Memory B cell (primary cell): ENCODE measurements around the gene SPTBN4.
"Not testable (repeated sequence)": the region's sequence is repeated elsewhere in the genome, so short reads cannot be mapped to it uniquely, and the experiment has no call there.

Experiments
- ATAC-seq: fragments of 150-1000 bp; cut with Tn5 transposase; 2 replicates; pipeline ENCODE4 v1.10.0; 2021; ENCODE audit warnings: low read depth, mild to moderate bottlenecking, moderate library complexity
- DNase-seq, 2 donors: peaks; one replicate each; pipeline ENCODE4 v3.0.0; 2022; ENCODE audit warnings: low spot score in 2 of 2
- H3K27ac Mint-ChIP-seq: one replicate; pipeline ENCODE4 v1.8.0; 2022; ENCODE audit warnings: mild to moderate bottlenecking, moderate library complexity, mixed read lengths
- H3K27me3 Mint-ChIP-seq: one replicate; pipeline ENCODE4 v1.8.0; 2022; ENCODE audit warnings: mixed read lengths
- H3K36me3 Mint-ChIP-seq: one replicate; pipeline ENCODE4 v1.8.0; 2022; ENCODE audit warnings: mild to moderate bottlenecking, mixed read lengths
- H3K4me1 Mint-ChIP-seq: one replicate; pipeline ENCODE4 v1.8.0; 2022; ENCODE audit warnings: mixed read lengths
- H3K4me3 Mint-ChIP-seq: one replicate; pipeline ENCODE4 v1.8.0; 2022; ENCODE audit warnings: mild to moderate bottlenecking, moderate library complexity, mixed read lengths
- H3K9me3 Mint-ChIP-seq: one replicate; pipeline ENCODE4 v1.8.0; 2022; ENCODE audit warnings: mixed read lengths

Gene SPTBN4

DNA sequence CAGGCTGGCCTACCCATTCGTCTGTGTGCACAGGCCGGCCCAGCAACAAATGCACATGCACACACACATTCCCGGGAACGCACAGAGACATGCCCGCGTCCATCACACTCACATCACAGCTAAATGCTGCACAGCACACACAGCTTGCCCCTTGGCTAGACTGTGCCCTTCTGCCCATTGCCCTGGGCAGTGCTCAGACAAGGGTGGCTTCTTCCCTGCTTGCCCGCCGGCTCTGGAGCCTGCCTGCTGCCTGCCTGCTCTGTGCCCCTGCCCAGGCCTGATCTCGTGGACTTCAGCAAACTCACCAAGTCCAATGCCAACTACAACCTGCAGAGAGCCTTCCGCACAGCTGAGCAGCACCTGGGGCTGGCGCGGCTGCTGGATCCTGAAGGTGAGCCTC is 30.4 kb downstream of the SPTBN4 start:
- Mint-ChIP-seq H3K36me3 (peaks cover 2% of the 10 kb centered on the region), H3K9me3 (no peaks in the 10 kb centered on the region), H3K27ac (no peak overlapping the region), H3K4me1 (no peaks in the 10 kb centered on the region), H3K27me3 (peaks cover 24% of the 10 kb centered on the region), H3K4me3 (no peak overlapping the region)
- DNase-seq (no peak), ATAC-seq (no peak)

DNA sequence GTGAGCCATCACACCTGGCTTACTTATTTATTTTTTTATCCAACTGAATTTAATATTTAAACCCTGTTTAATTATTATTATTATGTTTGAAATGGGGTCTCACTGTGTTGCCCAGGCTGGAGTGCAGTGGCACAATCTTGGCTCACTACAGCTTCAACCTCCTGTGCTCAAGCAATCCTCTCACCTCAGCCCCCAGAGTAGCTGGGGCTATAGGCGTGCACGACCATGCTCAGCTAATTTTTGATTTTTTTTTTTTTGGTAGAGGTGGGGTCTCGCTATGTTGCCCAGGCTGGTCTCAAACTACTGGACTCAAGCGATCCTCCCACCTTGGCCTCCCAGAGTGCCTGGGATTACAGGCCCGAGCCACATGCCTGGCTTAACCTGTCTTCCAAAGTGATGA is 32.5 kb downstream of the SPTBN4 start:
- no peak overlapping the region for H3K4me3 Mint-ChIP-seq
- peaks cover 4% of the 10 kb centered on the region for H3K36me3 Mint-ChIP-seq
- no peak for DNase-seq
- H3K9me3 Mint-ChIP-seq = peaks cover 1% of the 10 kb centered on the region
- H3K27ac Mint-ChIP-seq = no peak overlapping the region
- H3K4me1 Mint-ChIP-seq = no peaks in the 10 kb centered on the region
- no peak for ATAC-seq
- peaks cover 33% of the 10 kb centered on the region for H3K27me3 Mint-ChIP-seq

DNA sequence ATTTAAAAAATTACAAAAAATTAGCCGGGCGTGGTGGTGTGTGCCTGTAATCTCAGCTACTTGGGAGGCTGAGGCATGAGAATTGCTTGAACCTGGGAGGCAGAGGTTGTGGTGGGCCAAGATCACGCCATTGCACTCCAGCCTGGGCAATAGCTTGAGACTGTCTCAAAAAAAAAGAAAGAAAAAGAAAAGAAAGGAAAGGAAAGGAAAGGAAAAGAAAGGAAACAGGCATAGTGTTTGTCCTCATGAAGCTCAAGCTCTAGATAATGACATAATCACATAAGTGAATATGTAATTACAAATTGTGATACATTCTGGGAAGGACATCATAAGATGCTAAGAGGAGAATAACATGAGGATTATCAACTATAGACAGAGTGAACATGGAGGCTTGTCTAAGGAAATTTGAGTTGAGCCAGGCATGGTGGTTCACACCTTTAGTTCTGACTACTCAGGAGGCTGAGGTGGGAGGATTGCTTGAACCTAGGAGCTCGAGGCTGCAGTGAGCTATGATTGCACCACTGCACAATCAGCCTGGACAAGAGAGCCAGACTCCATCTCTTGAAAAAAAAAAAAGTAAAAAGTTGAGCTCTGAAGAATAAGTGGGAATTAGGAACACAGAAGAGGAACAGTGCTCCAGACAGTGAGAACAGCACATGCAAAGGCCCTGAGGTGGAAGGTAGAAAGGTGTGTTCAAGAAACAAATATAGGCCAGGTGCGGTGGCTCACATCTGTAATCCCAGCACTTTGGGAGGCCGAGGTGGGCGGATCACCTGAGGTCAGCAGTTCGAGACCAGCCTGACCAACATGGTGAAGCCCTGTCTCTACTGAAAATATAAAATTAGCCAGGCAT is 34.1 kb downstream of the SPTBN4 start:
- not testable (repeated sequence) for H3K9me3 Mint-ChIP-seq, ATAC-seq, H3K36me3 Mint-ChIP-seq, H3K27ac Mint-ChIP-seq, DNase-seq, H3K4me1 Mint-ChIP-seq, H3K4me3 Mint-ChIP-seq
- H3K27me3 Mint-ChIP-seq = peaks cover 29% of the 10 kb centered on the region

DNA sequence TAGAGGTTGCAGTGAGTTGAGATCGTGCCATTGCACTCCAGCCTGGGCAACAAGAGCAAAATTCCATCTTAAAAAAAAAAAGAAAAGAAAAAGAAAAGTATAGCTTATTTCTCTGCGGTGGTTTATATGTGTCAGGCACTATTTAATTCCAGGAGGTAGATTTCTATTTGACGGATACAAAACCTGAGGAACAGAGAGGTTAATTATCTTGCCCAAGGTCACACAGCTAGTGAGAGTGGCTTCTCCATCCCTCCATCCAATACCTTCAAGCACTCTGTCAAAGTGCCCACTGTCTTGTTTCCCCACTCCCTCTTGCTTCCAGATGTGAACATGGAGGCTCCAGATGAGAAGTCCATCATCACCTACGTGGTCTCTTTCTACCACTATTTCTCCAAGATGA is 34.8 kb downstream of the SPTBN4 start:
- Mint-ChIP-seq H3K36me3 (peaks cover 4% of the 10 kb centered on the region), H3K27me3 (peaks cover 29% of the 10 kb centered on the region), H3K4me1 (peaks cover 6% of the 10 kb centered on the region), H3K27ac (no peak overlapping the region), H3K9me3 (peaks cover 1% of the 10 kb centered on the region), H3K4me3 (no peak overlapping the region)
- DNase-seq = no peak
- ATAC-seq = no peak

DNA sequence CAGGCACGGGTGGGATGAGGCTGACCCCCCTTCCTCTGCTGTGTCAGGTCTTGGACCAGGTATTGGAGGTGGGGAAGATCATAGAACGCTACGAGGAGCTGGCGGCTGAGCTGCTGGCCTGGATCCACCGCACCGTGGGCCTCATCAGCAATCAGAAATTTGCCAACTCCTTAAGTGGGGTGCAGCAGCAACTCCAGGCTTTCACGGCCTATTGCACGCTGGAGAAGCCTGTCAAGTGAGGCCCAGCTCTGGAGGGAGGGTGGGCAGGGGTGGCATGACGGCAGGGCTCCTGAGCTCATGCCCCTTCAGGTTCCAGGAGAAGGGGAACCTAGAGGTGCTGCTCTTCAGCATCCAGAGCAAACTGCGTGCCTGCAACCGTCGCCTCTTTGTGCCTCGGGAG is 35.3 kb downstream of the SPTBN4 start:
- Mint-ChIP-seq H3K4me1 (peaks cover 6% of the 10 kb centered on the region), H3K36me3 (peaks cover 4% of the 10 kb centered on the region), H3K27me3 (peaks cover 29% of the 10 kb centered on the region), H3K9me3 (peaks cover 1% of the 10 kb centered on the region), H3K27ac (no peak overlapping the region), H3K4me3 (no peak overlapping the region)
- ATAC-seq (no peak), DNase-seq (no peak)

DNA sequence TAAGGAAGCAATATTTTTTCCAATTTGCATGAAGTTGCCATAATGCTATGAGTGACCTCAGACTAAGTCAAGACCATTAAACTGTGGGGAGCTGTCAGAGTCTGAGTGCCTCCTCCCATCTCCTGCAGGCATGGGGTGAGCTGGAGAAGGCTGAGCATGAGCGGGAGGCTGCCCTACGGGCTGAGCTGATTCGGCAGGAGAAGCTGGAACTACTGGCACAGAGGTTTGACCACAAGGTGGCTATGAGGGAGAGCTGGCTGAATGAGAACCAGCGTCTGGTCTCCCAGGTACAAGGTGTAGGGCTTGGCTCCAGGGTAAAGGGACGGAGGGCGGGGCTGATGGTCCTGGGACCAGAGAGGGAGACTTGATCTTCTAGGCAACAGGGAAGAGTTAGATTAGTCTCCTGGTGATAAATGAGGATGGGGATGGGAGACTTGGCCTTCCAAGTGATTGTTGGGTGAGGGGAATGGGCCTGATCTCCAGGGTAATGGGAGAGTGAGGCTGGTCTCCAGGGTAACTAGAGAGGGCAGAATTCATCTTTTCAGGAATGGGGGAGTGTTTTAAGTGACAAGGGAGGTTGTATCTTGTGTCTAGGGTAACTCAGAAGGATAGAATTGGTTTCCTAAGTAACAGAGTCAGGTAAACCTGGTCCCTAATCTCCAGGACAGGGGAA is 36.0 kb downstream of the SPTBN4 start:
- Mint-ChIP-seq H3K27ac (no peak overlapping the region), H3K9me3 (peaks cover 1% of the 10 kb centered on the region), H3K27me3 (peaks cover 26% of the 10 kb centered on the region), H3K36me3 (peaks cover 4% of the 10 kb centered on the region), H3K4me1 (peaks cover 6% of the 10 kb centered on the region), H3K4me3 (no peak overlapping the region)
- no peak for DNase-seq
- no peak for ATAC-seq

DNA sequence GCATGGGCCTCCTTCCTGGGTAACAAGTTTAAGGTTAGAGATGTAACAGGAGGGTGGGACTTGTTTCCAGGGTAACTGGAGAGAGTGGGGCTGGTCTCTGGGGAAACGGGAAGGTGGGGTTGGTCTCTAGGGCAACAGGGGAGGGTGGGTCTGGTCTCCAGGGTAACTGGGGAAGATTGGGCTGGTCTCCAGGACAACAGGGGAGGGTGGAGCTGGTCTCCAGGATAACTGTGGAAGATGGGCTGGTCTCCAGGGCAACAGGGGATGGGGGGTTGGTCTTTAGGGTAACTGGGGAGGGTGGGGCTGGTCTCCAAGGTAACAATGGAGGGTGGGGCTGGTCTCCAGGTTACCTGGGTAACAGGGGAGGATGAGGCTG is 36.5 kb downstream of the SPTBN4 start:
- Mint-ChIP-seq H3K36me3 (peaks cover 2% of the 10 kb centered on the region), H3K9me3 (peaks cover 1% of the 10 kb centered on the region), H3K27me3 (peaks cover 24% of the 10 kb centered on the region), H3K4me1 (peaks cover 6% of the 10 kb centered on the region), H3K27ac (no peak overlapping the region), H3K4me3 (no peak overlapping the region)
- ATAC-seq (no peak), DNase-seq (no peak)

DNA sequence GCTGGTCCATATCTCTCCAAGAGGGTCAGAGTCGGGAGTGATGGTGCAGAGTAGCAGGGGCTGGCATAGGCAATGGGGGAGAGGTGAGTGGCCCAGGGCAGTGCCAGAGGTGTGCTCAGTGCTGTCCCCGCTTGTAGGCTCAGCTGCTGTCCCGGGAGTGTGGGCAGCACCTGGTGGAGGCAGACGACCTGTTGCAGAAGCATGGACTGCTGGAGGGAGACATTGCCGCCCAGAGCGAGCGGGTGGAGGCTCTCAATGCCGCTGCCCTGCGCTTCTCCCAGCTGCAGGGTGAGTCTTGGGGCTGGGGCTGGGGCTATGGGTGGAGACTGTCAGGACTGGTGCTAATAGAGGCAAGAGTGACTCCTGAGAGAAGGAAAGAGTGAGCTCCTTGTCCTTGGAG is 39.3 kb downstream of the SPTBN4 start:
- Mint-ChIP-seq H3K27ac (no peak overlapping the region), H3K4me1 (peaks cover 6% of the 10 kb centered on the region), H3K4me3 (no peak overlapping the region), H3K27me3 (peaks cover 30% of the 10 kb centered on the region), H3K9me3 (peaks cover 1% of the 10 kb centered on the region), H3K36me3 (peaks cover 2% of the 10 kb centered on the region)
- ATAC-seq (no peak), DNase-seq (no peak)

DNA sequence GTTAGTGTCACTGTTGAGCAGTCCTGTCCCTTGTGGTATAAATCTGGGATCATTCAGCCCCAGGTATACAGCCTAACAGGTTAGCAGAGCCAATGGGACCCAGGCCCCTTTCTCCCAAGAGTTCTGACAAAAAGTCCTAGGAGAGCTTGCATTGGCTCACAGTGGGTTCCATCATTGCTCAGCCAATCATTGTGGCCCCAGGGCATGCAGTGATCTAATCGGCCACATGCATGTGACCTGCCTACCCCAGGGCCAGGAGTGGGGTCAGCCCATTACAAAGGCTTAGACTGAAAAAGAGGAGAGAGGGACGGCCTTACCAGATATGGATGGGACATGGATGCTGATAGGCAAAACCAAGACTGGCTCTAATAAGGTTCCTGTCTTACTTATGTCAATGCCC is 41.1 kb downstream of the SPTBN4 start:
- no peak overlapping the region for H3K4me3 Mint-ChIP-seq
- peaks cover 1% of the 10 kb centered on the region for H3K9me3 Mint-ChIP-seq
- H3K27me3 Mint-ChIP-seq = peaks cover 33% of the 10 kb centered on the region
- H3K36me3 Mint-ChIP-seq = peaks cover 2% of the 10 kb centered on the region
- ATAC-seq (no peak), DNase-seq (no peak)
- H3K27ac Mint-ChIP-seq = no peak overlapping the region
- H3K4me1 Mint-ChIP-seq = peaks cover 10% of the 10 kb centered on the region

DNA sequence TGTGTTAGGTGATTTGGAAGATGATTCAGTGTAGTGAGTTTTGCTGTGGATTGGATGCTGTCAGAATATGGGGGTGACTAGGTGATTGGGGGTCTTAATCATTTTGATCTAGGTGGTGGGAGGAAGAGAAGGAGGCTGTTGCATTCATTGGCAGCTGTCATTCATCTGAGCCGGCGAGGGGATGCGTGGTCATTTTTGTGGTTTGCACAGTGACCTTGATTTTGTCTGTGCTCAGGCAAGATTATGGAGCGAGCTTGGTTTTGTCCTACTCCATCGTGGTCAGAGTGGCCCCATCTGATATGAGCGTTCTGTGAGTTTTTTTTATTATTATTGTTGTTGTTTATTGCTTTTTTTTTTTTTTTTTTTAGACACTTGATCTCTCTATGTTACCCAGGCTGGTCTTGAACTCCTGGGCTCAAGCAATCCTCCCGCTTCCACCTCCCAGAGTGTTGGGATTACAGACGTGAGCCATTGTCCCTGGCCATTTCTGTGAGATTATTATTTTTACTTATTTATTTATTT is 42.0 kb downstream of the SPTBN4 start:
- Mint-ChIP-seq H3K27ac (no peak overlapping the region), H3K9me3 (peaks cover 1% of the 10 kb centered on the region), H3K27me3 (peaks cover 33% of the 10 kb centered on the region), H3K4me1 (peaks cover 10% of the 10 kb centered on the region), H3K4me3 (no peak overlapping the region), H3K36me3 (peaks cover 2% of the 10 kb centered on the region)
- no peak for ATAC-seq
- no peak for DNase-seq

DNA sequence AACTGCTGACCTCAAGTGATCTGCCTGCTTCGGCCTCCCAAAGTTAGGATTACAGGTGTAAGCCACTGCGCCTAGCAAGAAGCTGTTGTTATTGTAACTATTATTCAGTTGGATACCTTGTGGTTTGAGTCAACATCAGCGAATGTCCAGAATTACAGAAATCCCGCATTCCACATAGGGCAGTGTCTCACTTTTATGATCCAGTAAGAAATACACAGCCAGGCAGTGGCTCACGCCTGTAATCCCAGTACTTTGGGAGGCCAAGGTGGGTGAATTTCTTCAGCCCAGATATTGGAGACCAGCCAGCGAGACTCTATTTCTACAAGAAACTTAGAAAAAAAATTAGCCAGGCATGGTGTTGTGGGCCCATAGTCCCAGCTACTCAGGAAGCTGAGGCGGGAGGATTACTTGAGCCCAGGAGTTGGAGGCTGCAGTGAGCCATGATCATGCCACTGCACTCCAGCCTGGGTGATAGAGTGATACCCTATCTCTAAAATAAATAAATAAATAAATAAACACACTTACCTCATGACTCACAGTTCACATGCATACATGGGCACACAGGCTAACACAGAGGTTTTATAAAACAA is 43.8 kb downstream of the SPTBN4 start:
- ATAC-seq (no peak), DNase-seq (no peak)
- no peaks in the 10 kb centered on the region for H3K36me3 Mint-ChIP-seq
- no peak overlapping the region for H3K4me3 Mint-ChIP-seq
- H3K27me3 Mint-ChIP-seq = peaks cover 35% of the 10 kb centered on the region
- peaks cover 5% of the 10 kb centered on the region for H3K4me1 Mint-ChIP-seq
- no peak overlapping the region for H3K27ac Mint-ChIP-seq
- H3K9me3 Mint-ChIP-seq = no peaks in the 10 kb centered on the region

DNA sequence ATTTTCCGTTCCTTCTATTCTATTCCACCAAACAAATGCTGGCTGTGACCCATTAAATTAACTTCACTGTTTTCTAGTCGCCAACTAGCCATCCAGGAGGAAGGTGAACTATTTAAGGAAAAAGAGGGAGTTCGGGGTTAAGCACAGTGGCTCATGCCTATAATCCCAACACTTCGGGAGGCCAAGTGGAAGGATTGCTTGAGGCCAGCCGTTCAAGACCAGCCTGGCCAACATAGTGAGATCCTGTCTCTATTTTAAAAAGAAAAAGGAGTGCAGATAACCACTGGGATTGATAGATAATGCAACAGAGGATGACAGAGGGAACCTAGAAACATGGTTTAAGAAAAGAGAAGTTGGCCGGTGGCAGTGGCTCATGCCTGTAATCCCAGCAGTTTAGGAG is 44.7 kb downstream of the SPTBN4 start:
- Mint-ChIP-seq H3K27ac (no peak overlapping the region), H3K27me3 (peaks cover 34% of the 10 kb centered on the region), H3K9me3 (no peaks in the 10 kb centered on the region), H3K36me3 (no peaks in the 10 kb centered on the region), H3K4me3 (no peak overlapping the region), H3K4me1 (peaks cover 4% of the 10 kb centered on the region)
- DNase-seq = no peak
- no peak for ATAC-seq

DNA sequence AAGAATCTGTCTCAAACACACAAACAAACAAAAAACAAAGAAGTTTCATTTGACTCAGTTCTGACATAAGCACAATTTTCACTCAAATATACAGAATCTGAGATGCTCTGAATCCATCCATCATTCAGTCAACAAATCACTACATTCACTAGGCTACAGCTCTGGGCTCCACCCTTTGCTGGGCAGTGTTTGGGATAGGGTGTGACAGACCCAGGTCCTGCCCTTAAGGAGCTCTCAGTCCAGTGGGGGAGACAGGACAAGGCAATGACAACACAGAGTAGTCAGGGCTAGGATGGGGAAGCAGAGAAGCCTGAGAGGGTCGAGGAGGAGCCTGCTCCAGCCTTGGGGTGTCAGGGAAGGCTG is 45.3 kb downstream of the SPTBN4 start:
- H3K4me3 Mint-ChIP-seq = peak overlapping the region; percentile 42
- H3K27me3 Mint-ChIP-seq = peaks cover 36% of the 10 kb centered on the region

More for the DNA sequence above, 45.3 kb downstream of the SPTBN4 start:
- ATAC-seq (no peak), DNase-seq (no peak)
- Mint-ChIP-seq H3K4me1 (peaks cover 4% of the 10 kb centered on the region), H3K9me3 (no peaks in the 10 kb centered on the region), H3K27ac (no peak overlapping the region), H3K36me3 (no peaks in the 10 kb centered on the region)
